NCI-H2227 (cell line): Measurements from ENCODE around the gene POU6F2.

Experiments used
- DNase-seq: peaks from one replicate; lab custom pipeline; 2025; ENCODE audit not compliant: unreplicated experiment; lab: John Stamatoyannopoulos, UW

The POU6F2 gene

GRCh38 chr7:39428221-39428620 lies 450.5 kb downstream of the POU6F2 start:
- no peak for DNase-seq

DNA sequence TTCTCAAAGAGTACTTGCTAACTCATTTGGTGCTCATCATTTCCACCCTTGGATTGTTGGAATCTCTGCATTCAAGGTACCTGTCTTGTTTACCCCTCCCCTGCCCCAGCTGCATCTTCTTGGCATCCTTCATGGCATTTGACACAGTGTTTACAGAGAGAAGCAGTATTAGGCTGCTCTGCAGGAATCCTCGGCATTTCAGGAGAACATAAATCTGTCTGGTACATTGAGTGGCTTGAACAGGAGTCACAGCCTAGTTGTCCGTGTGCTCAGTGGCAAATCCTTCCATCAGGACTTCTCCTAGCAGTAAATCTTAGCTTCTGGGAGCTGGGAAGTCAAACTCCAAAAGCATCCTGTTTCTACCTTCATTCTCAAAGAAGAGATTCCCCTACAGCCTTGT lies 451.7 kb downstream of the POU6F2 start:
- no peak for DNase-seq

DNA sequence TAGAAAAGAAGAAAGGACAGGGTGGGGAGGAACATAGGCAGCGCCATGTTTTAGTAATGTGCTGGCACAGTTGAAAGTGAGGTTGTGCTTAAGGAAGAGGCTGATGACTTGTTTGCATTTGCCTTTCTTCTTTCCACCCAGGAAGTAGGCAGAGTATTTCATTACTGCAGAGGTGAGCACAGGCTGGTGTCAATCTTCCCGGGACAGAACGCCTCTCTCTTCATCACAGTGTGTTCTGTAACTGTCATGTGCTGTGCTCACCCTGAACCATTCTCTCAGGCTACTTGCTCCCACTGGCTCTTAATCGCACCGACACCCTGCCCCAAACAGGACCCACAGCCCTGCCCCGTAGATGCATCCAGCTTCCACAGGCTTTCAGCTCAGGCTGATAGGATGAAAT lies 452.7 kb downstream of the POU6F2 start:
- DNase-seq, result no peak

GRCh38 chr7:39430909-39431641 lies 453.4 kb downstream of the POU6F2 start:
- DNase-seq, result no peak

GRCh38 chr7:39432368-39432767 lies 454.7 kb downstream of the POU6F2 start:
- no peak for DNase-seq

DNA sequence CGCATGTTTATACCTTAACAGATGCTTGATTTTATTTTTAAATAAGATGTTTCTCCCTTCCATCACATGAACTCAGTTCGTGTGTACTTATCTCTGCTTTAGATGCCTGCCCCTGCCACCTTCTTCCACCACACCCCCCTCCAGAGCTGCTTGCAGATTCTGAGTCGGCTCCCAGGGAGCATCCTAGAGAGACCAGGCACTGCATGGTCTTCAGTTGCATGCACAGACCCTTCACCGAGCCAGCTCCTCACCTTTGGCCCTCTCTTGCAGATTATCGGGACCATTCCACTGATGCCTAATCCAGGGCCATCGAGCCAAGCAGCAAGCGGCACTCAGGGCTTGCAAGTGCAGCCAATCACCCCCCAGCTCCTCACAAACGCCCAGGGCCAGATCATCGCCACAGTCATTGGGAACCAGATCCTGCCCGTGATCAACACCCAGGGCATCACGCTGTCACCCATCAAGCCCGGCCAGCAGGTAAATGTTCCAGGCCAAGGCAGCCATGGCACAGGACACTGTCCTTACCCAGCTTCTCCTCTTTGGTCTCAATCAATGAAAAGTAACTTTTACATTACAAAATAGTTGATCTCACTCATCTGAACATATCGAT lies 455.2 kb downstream of the POU6F2 start:
- DNase-seq, result no peak

DNA sequence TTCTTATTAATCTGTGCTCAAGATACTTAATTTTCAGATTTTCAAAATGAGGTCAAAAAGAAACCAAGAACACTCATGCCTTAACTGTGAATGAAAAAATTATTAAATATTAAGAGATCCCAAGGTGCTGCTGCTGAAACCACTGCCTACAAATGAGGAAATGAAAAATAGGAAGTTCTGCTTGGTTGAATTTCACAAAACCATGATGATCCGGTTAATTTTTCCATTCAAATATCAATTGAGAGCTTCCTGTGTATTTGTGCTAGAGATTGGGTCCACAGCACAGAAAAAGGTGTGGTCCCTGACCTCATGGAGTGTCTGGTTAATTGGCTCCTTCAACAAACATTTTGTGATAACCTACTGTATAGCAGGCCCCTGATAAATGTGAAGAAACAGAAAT lies 455.8 kb downstream of the POU6F2 start:
- no peak for DNase-seq

GRCh38 chr7:39434012-39434411 lies 456.3 kb downstream of the POU6F2 start:
- no peak for DNase-seq

DNA sequence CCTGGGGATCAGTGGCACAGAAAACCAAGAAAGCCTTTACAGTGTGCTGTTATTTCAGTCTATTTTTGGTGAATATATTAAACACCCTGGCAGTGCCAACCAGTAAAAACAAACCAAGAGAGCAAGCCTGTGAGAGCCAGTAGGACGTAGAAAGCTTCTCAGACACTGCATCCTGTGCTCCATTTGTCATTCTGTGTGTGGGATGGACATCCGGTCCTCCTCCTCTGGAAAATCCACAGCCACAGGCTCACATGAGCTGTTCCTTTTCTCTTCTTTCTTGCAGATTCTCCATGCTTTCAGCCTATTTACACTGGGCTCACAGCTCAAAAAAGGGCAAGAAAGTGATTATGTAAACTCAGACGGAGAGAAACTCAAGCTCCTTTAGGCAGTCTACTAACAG lies 468.8 kb downstream of the POU6F2 start:
- no peak for DNase-seq

- peak; percentile 30 for DNase-seq
Measured at GRCh38 chr7:39451901-39452300, 474.2 kb downstream of the POU6F2 start.

DNA sequence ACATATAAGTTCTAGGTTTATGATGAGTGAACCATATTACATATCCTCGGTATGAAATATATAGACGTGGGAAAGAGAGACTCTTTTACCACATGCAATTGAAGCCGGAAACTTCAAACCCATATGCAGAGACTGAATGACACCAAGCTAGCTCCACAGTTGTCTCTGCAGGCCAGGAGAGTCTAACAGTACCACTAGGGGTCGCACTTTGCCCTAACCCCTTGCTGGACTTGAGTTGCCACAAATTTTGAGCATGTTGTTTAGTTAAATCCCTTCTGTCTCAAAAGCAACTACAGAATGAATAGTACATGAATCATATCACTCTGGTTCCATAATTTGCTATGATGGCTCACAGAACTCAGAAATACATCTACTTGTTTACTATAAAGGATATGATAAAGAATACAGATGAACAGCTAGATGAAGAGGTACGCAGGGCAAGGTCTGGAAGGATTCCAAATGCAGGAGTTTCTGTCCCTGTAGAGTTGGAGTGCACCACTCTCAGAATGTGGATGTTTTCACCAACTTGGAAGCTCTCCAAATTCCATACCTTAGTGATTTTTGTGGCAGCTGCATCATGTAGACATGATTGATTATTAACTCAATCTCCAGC lies 476.1 kb downstream of the POU6F2 start:
- peak; percentile 58 for DNase-seq

- peak; percentile 36 for DNase-seq
Measured at GRCh38 chr7:39458061-39458745, 480.5 kb downstream of the POU6F2 start.

- no peak for DNase-seq
Measured at GRCh38 chr7:39459636-39460035, 481.9 kb downstream of the POU6F2 start.

GRCh38 chr7:39460486-39460885 lies 482.8 kb downstream of the POU6F2 start:
- no peak for DNase-seq

DNA sequence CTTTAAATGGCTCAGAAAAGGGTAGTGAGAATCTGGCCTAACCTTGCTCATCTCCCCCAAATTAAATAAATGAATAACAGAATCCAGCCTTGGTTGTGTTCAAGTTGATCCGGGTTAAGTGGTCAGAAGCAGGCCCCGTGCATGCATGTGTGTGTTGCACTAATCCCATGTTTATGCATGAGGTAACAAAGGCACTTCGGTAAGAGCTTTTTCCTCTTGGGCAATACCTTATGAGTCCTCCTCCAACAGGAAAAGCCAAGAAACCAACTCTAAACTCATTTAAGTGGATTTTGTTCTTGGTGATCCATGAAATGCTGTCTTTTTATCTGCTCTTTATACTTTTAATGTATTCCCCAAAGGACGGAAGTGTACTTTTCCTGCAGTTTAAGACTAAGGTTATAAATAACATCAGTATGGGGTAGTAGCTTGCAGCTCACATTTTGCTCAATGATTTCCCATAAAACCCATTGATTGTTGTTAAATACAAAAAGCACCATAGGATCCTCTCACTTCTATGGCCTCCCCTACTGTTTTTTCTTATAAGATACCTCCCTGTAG lies 483.6 kb downstream of the POU6F2 start:
- no peak for DNase-seq

- DNase-seq, result no peak
Measured at GRCh38 chr7:39463252-39463651, 485.5 kb downstream of the POU6F2 start.

DNA sequence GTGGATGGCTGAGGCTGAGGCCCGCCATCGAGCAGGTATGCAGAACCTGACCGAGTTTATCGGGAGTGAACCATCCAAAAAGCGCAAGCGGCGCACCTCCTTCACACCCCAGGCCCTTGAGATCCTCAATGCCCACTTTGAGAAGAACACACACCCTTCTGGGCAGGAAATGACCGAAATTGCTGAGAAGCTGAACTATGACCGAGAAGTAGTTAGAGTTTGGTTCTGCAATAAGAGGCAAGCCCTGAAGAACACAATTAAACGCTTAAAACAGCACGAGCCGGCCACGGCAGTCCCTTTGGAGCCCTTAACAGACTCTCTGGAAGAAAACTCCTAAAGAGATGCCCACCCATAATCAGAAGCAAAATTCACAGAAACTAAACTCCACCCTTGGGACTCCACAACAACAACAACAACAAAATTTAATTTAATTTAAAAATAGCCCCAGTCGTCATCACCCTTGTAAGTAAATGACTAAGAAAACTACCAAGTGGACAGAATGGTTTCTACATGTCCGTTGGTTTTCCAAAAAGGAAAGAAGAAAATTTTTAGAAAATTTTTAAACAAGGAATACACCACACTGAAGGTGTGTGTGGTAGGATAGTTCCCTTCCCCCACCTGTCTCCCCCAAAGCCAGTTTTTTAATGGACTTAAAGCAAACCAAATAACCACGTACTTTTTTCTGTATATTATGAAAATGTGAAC lies 486.8 kb downstream of the POU6F2 start:
- DNase-seq, result no peak

DNA sequence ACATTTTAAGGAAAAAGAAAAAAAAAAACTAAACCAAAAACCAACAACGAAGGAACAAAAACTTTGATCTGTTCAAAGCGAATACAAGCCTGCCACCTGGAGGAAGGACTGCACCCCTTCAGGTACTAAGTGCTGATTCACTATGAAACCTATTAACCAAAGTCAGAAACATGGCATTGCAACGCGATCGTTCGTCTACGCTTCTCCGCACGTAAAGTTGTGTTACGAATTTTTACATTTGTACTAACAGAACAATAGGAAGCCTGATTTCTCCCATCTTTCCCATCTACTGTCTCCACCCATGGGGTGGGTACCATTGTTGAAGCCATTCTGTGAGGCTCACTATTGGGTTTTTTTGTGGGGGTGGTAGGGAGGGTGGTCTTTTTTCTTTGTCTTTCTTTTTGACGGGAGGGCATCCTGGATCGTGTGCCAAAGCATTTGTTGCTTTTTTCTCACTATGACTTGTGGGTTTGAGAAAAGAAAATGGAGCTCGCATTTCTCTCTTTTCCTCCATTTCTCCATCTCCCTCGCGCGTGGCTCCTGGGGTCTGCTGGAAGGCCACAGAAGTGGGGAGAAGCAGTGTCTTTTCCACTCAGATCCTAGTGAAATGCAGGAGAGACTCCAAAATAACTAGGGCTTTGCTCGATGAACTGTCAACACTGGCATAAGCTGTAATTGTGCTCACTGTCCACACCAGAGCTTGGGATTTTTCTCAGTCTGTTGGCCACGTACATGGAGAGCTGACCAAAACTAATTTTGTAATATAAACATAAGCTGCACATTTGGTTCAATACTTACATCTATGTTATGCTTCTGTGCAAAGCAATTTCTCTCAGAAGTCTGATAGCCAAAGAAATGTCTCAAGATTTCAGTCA lies 487.6 kb downstream of the POU6F2 start:
- DNase-seq, result peak; percentile 57

- DNase-seq, result no peak
Measured at GRCh38 chr7:39468261-39468660, 490.6 kb downstream of the POU6F2 start.

DNA sequence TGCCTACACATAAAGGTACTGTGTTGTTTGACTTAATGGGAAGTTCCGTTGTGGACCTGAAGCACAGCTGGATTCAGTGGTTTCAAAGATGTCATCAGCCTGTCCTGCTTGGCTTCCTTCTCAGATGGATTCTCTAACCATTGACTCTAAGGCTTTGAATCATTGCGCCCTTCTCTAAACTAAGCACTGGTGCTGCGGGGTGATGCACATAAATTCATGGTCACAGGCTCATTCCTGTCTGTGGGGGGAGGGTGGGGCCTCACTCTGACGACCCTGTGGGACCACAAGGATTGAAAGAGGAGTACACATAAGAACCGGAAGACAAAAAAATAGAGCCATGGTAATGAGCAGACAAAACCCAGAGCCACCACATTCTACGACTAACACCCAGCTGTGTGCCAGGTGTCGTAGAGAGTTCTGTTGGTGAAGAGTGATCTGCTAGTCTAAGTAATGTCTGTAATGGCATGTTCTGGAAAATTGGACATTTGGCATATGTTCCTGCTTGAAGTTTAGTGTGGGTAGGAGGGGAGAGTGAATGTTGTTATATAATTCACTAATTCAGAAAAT lies 491.2 kb downstream of the POU6F2 start:
- no peak for DNase-seq
